Activated CD4-positive, alpha-beta T cell treated with anti-CD3 and anti-CD28 coated beads for 24 hours (primary cell): ENCODE data around the gene NDP.
"Not testable (repeated sequence)": the region's sequence is repeated elsewhere in the genome, so short reads cannot be mapped to it uniquely, and the experiment has no call there.

ENCODE experiments used
- DNase-seq, 2 donors: peaks; one replicate each; pipeline ENCODE4 v3.0.0-alpha.2; 2020; ENCODE audit warnings: low read depth in 2 of 2

The NDP gene

GRCh38 chrX:43971966-43972961, 926 bp downstream of the NDP start:
- no peak for DNase-seq

- DNase-seq: no peak
Observed at GRCh38 chrX:43970528-43970927, 2.7 kb downstream of the NDP start.

GRCh38 chrX:43969504-43970501, 3.4 kb downstream of the NDP start:
- DNase-seq: no peak

- DNase-seq: no peak
Observed at GRCh38 chrX:43968359-43968781, 4.8 kb downstream of the NDP start.

GRCh38 chrX:43964936-43965335, 8.3 kb downstream of the NDP start:
- DNase-seq: no peak

- DNase-seq: no peak
Observed at GRCh38 chrX:43963726-43964125, 9.5 kb downstream of the NDP start.

GRCh38 chrX:43962636-43963035, 10.6 kb downstream of the NDP start:
- DNase-seq: no peak

GRCh38 chrX:43961699-43962098, 11.5 kb downstream of the NDP start:
- no peak for DNase-seq

- DNase-seq: peak in 1 of 2 donors; percentile 5
Observed at GRCh38 chrX:43958529-43958928, 14.7 kb downstream of the NDP start.

- DNase-seq: no peak
Observed at GRCh38 chrX:43956034-43956433, 17.2 kb downstream of the NDP start.

GRCh38 chrX:43953218-43953617, 20.0 kb downstream of the NDP start:
- DNase-seq: no peak

- DNase-seq: no peak
Observed at GRCh38 chrX:43949669-43950068, 23.5 kb downstream of the NDP start.

- DNase-seq: no peak
Observed at GRCh38 chrX:43940816-43941474, 32.2 kb downstream of the NDP start.

GRCh38 chrX:43939187-43939926, 33.8 kb downstream of the NDP start:
- no peak for DNase-seq

GRCh38 chrX:43922032-43922431, 51.2 kb downstream of the NDP start:
- DNase-seq: not testable (repeated sequence)

- DNase-seq: not testable (repeated sequence)
Observed at GRCh38 chrX:43910772-43911171, 62.4 kb downstream of the NDP start.

GRCh38 chrX:43910012-43910411, 63.2 kb downstream of the NDP start:
- DNase-seq: no peak

- no peak for DNase-seq
Observed at GRCh38 chrX:43909141-43909540, 64.0 kb downstream of the NDP start.

- DNase-seq: no peak
Observed at GRCh38 chrX:43899878-43900815, 73.0 kb downstream of the NDP start.
